ENCODE measurements around the gene USP3. TPM values are rescaled to one million over a fixed set of nuclear protein-coding genes. Genes with fewer than 3 reads are reported as not detected.

USP3 gene
- total RNA-seq, 4 donors from 2014 or later = 56.1 to 93.0 (median 73.7) TPM

DNA sequence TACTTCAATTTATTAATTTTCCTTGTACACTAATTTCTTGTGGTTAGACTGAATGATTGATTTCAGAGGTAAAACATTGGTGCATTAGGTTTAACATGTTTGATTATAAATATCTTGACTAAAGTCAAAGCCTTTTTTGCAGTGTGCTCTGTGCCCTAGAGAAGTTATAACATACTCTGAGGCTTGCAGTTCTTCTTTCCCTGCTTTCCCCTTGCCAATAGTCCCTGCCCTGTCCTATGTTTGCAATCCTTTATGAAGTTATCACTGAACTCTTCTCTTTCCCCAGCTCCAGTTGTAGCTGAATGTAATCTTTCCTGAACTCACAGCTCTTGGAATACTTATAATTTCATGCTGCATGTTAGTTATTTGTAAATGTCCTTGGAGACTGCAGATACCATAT is 35.6 kb downstream of the USP3 start:
- intact Hi-C loops (cut with DNase I; ENCODE audit: low total_unique reads) (no loop called here), in situ Hi-C loops (cut with MboI; ENCODE audit: low pct_ligation_motif_present in 1 of 4, low pct_unique_long_range_greater_than_20kb in 1 of 4, low sequenced_read_pairs in 3 of 4) (no loop called here)
- Histone ChIP-seq H3K27ac (peak overlapping the region; percentile 36 to 64 (median 62)), H3K27me3 (no peaks in the 10 kb centered on the region), H3K9me3 (no peaks in the 10 kb centered on the region), H3K36me3 (peaks cover 0 to 9% (median 0%) of the 10 kb centered on the region in 4 donors), H3K4me3 (no peak overlapping the region), H3K4me1 (peaks cover 5 to 83% (median 33%) of the 10 kb centered on the region in 4 donors)
- TF ChIP-seq EP300 (IDR thresholded peaks at IDR 0.05; ENCODE audit: low read depth) = no peak
- no peak for TF ChIP-seq POLR2AphosphoS5 (IDR thresholded peaks at IDR 0.05)
- TF ChIP-seq, protein P1, sequence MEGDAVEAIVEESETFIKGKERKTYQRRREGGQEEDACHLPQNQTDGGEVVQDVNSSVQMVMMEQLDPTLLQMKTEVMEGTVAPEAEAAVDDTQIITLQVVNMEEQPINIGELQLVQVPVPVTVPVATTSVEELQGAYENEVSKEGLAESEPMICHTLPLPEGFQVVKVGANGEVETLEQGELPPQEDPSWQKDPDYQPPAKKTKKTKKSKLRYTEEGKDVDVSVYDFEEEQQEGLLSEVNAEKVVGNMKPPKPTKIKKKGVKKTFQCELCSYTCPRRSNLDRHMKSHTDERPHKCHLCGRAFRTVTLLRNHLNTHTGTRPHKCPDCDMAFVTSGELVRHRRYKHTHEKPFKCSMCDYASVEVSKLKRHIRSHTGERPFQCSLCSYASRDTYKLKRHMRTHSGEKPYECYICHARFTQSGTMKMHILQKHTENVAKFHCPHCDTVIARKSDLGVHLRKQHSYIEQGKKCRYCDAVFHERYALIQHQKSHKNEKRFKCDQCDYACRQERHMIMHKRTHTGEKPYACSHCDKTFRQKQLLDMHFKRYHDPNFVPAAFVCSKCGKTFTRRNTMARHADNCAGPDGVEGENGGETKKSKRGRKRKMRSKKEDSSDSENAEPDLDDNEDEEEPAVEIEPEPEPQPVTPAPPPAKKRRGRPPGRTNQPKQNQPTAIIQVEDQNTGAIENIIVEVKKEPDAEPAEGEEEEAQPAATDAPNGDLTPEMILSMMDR (IDR thresholded peaks at IDR 0.05) = no peak
- no peak for TF ChIP-seq POLR2A (IDR thresholded peaks at IDR 0.05)
- no peak for DNase-seq

DNA sequence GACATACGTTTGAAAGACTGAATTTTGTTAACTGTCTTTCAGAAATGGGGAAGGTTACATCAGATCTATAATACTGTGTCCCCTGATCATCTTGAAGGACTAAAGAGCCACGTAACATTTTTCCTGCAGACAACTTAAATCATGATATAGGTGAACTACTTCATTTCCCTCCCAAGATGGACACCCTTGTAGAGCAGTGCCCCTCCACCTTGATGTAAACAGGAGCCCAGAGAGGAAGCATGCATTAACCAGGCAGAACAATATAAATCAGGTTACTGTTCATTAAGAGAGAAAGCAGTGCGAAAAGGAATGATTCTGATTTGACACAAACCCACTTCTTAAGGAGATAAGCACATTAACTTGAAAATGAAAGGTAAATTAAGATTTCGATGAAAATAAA is 36.1 kb downstream of the USP3 start:
- WGBS, 2 donors (ENCODE audit: low coverage in 1 of 2) = 68 to 80% methylated on average over 4 of the region's 4 CpGs

DNA sequence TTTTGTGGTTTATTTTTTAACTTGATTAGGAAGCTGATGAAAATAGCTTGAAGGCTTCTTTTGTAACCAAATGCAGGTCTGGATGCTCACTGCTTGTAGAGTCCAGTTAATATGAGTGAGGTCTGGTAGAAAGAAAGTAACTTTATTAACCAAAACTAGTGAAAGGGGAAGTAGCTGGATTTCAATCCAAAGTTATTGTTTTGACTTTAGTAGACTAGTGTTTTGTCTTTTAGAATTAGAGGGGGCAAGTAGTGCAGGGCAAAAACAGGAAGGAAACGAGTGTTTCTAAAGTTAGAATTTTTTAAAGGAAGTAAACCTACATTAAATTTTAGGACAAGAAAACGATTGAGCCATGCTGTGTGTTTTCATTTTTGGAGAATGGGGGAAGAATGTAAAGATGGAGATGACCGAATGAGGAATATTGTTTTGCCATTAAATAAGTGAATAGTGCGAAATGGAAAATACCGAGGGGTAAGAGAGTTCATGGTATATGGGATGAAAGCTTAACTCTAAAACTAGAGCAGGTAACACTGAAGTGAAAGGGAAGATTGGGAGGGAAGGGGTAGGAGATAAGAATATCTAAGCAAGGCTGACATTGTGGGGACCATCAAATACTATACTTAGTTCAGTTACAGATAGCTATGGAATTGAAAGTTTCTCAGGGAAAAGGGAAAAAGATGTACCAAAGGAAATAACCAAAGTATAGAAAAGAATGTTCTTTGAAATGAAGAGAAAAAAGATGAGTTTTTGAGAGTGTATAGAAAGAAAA is 40.0 kb downstream of the USP3 start:
- H3K4me3 ChIP-seq = no peak overlapping the region
- DNase-seq = no peak
- H3K9me3 ChIP-seq = no peaks in the 10 kb centered on the region
- peaks cover 3 to 49% (median 17%) of the 10 kb centered on the region in 4 donors for H3K4me1 ChIP-seq
- WGBS, 2 donors (ENCODE audit: low coverage in 1 of 2) = 68 to 84% methylated on average over 5 of the region's 5 CpGs
- H3K27ac ChIP-seq = no peak overlapping the region
- intact Hi-C loops (cut with DNase I; ENCODE audit: low total_unique reads) = no loop called here
- in situ Hi-C loops (cut with MboI; ENCODE audit: low pct_ligation_motif_present in 1 of 4, low pct_unique_long_range_greater_than_20kb in 1 of 4, low sequenced_read_pairs in 3 of 4) = no loop called here
- H3K36me3 ChIP-seq = no peaks in the 10 kb centered on the region
- TF ChIP-seq, protein P1 (IDR thresholded peaks at IDR 0.05) = no peak
- TF ChIP-seq POLR2A (IDR thresholded peaks at IDR 0.05) (no peak), EP300 (IDR thresholded peaks at IDR 0.05; ENCODE audit: low read depth) (no peak), POLR2AphosphoS5 (IDR thresholded peaks at IDR 0.05) (no peak)
- no peaks in the 10 kb centered on the region for H3K27me3 ChIP-seq

More for the DNA sequence above, 36.1 kb downstream of the USP3 start:
- Histone ChIP-seq H3K4me3 (no peak overlapping the region), H3K27ac (peak overlapping the region in 2 of 4 donors; percentile 60 to 64), H3K27me3 (no peaks in the 10 kb centered on the region), H3K9me3 (no peaks in the 10 kb centered on the region), H3K36me3 (peaks cover 0 to 9% (median 0%) of the 10 kb centered on the region in 4 donors), H3K4me1 (peaks cover 5 to 80% (median 31%) of the 10 kb centered on the region in 4 donors)
- in situ Hi-C loops (cut with MboI; ENCODE audit: low pct_ligation_motif_present in 1 of 4, low pct_unique_long_range_greater_than_20kb in 1 of 4, low sequenced_read_pairs in 3 of 4) = no loop called here
- TF ChIP-seq EP300 (IDR thresholded peaks at IDR 0.05; ENCODE audit: low read depth) = no peak
- no peak for TF ChIP-seq POLR2A (IDR thresholded peaks at IDR 0.05)
- no peak for TF ChIP-seq POLR2AphosphoS5 (IDR thresholded peaks at IDR 0.05)
- TF ChIP-seq, protein P1 (IDR thresholded peaks at IDR 0.05) = no peak
- intact Hi-C loops (cut with DNase I; ENCODE audit: low total_unique reads) = no loop called here
- DNase-seq = no peak

DNA sequence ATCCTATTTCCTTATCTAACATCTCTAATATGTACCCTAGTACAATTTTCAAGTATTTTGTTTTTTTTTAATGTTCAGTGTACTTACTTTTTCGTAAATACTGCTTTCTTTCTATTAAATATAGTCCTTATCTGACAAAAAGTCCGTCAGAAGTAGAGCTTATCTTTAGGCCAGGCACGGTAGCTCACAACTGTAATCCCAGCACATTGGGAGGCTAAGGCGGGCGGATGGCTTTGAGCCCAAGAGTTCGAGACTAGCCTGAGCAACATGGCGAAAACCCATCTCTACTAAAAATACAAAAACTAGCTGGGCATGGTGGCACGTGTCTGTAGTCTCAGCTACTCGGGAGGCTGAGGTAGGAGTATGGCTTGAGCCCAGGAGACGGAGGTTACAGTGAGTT is 41.1 kb downstream of the USP3 start:
- intact Hi-C loops (cut with DNase I; ENCODE audit: low total_unique reads) (no loop called here), in situ Hi-C loops (cut with MboI; ENCODE audit: low pct_ligation_motif_present in 1 of 4, low pct_unique_long_range_greater_than_20kb in 1 of 4, low sequenced_read_pairs in 3 of 4) (no loop called here)
- 90 to 98% methylated on average over 2 to 10 of the region's 10 CpGs for WGBS, 2 donors (ENCODE audit: low coverage in 1 of 2)
- no peaks in the 10 kb centered on the region for H3K9me3 ChIP-seq
- no peak for DNase-seq
- H3K27me3 ChIP-seq = no peaks in the 10 kb centered on the region
- no peak overlapping the region for H3K4me3 ChIP-seq
- no peak overlapping the region for H3K27ac ChIP-seq
- H3K4me1 ChIP-seq = peaks cover 0 to 38% (median 7%) of the 10 kb centered on the region in 4 donors
- TF ChIP-seq POLR2A (IDR thresholded peaks at IDR 0.05) (no peak), EP300 (IDR thresholded peaks at IDR 0.05; ENCODE audit: low read depth) (no peak), POLR2AphosphoS5 (IDR thresholded peaks at IDR 0.05) (no peak)
- TF ChIP-seq, protein P1 (IDR thresholded peaks at IDR 0.05) = no peak
- H3K36me3 ChIP-seq = no peaks in the 10 kb centered on the region

Data from transverse colon (tissue), 4 donors.